Left lung (tissue), 10 donors: Measurements from ENCODE around the gene TTC36. TPM values are rescaled to one million over a fixed set of nuclear protein-coding genes. Genes with fewer than 3 reads are reported as not detected.
A peak's percentile ranks its signal among the peaks of the same experiment; 100 is the strongest.

Experiments used
- ATAC-seq: fragments of 200-7000 bp; cut with Tn5 transposase; one replicate; pipeline ENCODE4 v1.9.1; 2020; ENCODE audit warnings: moderate library complexity
- DNase-seq, 4 donors: peaks; one replicate each; pipeline ENCODE4 v3.0.0-alpha.2; 2013 to 2020
- H3K27ac ChIP-seq, 2 donors: fragments of 200-600 bp; sonication (generic) in 1 of 2; one replicate each; pipeline versions ENCODE4 v1.5.0 to v1.8.0; 2020 to 2021
- H3K27me3 ChIP-seq, 2 donors: fragments of 200-600 bp; sonication (generic) in 1 of 2; one replicate each; pipeline versions ENCODE4 v1.5.0 to v1.8.0; 2020 to 2021
- H3K36me3 ChIP-seq, 2 donors: fragments of 200-600 bp; sonication (generic) in 1 of 2; one replicate each; pipeline versions ENCODE4 v1.5.0 to v1.8.0; 2020 to 2021
- H3K4me1 ChIP-seq, 2 donors: fragments of 200-600 bp; one replicate each; pipeline ENCODE4 v1.8.0; 2021
- H3K4me3 ChIP-seq, 2 donors: fragments of 200-600 bp; sonication (generic) in 1 of 2; one replicate each; pipeline versions ENCODE4 v1.5.0 to v1.8.0; 2020 to 2021; ENCODE audit warnings: mild to moderate bottlenecking in 1 of 2
- H3K9me3 ChIP-seq, 2 donors: fragments of 200-600 bp; sonication (generic) in 1 of 2; one replicate each; pipeline versions ENCODE4 v1.5.0 to v1.8.0; 2020 to 2021
- intact Hi-C, 2 donors: fragments of 100-400 bp; cut with DNase I; formaldehyde crosslinking; loops; one replicate each; pipeline versions ENCODE4 v1.11.2 to v1.14.2; 2022
- polyA plus RNA-seq, 6 donors: library from polyadenylated mRNA; unstranded; fragments of 120-200 nt; gene quantifications; one replicate each; pipeline ENCODE4 v1.2.1, GENCODE V29; 2013; ENCODE audit not compliant: insufficient read length in 6 of 6
- total RNA-seq, 2 donors: library from RNA; stranded (reverse); fragmentation: NEBNext Ultra II Directional; extraction: Animal tissue kit (Norgen Biotek cat#: 25700); gene quantifications; one replicate each; pipeline ENCODE4 v1.2.1, GENCODE V29; 2021
- TF ChIP-seq, protein P1 (sequence below), 2 donors: fragments of 200-600 bp; sonication (generic) in 1 of 2; IDR thresholded peaks; one replicate each; pipeline versions ENCODE4 v1.5.0 to v1.8.0; 2021; ENCODE audit warnings: antibody characterized with exemption in 2 of 2
- donor health status: DM: no; HTN: yes; CAD: no.
- donor health status: DM: no; HTN: no; CAD: no.

The TTC36 gene
- total and polyA plus RNA-seq, 8 donors: 0.73 to 1.3 (median 0.84) TPM; not detected in 1

DNA sequence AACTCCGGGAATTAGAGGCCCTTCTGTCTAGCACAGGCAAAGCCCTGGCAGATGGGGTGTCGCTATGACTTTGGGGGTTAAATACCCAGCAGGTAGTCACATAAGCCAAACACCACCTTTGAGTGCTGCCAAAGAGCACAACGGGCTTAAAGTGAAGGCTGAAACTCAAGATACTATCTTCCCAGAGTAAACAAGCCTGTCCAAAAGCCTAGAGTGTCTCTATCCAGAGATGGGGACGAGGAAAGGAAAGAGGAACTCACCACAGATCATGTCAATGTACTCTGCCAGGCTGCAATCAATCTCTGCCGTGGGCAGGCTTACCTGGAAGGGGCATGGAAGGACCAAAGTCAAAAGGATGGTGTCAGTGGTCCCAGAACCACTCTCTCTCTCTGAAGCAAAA is 18.3 kb downstream of the TTC36 start:
- Histone ChIP-seq H3K27ac (no peak overlapping the region), H3K27me3 (no peaks in the 10 kb centered on the region), H3K4me1 (no peaks in the 10 kb centered on the region), H3K36me3 (peaks cover 0 to 38% of the 10 kb centered on the region in 2 donors), H3K9me3 (no peaks in the 10 kb centered on the region), H3K4me3 (no peak overlapping the region)
- TF ChIP-seq, protein P1, sequence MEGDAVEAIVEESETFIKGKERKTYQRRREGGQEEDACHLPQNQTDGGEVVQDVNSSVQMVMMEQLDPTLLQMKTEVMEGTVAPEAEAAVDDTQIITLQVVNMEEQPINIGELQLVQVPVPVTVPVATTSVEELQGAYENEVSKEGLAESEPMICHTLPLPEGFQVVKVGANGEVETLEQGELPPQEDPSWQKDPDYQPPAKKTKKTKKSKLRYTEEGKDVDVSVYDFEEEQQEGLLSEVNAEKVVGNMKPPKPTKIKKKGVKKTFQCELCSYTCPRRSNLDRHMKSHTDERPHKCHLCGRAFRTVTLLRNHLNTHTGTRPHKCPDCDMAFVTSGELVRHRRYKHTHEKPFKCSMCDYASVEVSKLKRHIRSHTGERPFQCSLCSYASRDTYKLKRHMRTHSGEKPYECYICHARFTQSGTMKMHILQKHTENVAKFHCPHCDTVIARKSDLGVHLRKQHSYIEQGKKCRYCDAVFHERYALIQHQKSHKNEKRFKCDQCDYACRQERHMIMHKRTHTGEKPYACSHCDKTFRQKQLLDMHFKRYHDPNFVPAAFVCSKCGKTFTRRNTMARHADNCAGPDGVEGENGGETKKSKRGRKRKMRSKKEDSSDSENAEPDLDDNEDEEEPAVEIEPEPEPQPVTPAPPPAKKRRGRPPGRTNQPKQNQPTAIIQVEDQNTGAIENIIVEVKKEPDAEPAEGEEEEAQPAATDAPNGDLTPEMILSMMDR (IDR thresholded peaks at IDR 0.05): no peak
- intact Hi-C loops: no loop called here
- DNase-seq: no peak
- ATAC-seq: no peak

DNA sequence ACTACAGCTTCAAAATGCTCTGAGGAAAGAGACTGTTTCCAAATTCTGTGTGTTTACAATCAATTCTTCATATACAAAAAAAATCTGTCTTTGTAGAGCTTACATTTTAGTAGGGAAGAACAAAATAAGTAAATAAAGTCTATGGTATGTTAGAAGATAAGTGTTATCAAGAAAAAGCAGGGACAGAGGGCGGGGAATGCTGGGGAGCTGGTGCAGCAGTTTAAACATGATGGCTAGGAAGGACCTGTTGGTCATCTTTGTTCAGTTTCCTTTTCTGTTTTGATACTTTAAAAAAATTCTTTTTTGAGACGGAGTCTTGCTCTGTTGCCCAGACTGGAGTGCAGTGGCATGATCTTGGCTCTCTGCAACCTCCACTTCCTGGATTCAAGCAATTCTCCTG is 19.9 kb downstream of the TTC36 start:
- peaks cover 0 to 46% of the 10 kb centered on the region in 2 donors for H3K36me3 ChIP-seq
- H3K9me3 ChIP-seq: no peaks in the 10 kb centered on the region
- H3K27ac ChIP-seq: no peak overlapping the region
- H3K4me3 ChIP-seq: no peak overlapping the region
- no peaks in the 10 kb centered on the region for H3K4me1 ChIP-seq
- intact Hi-C loops: no loop called here
- ATAC-seq: no peak
- H3K27me3 ChIP-seq: no peaks in the 10 kb centered on the region
- no peak for DNase-seq
- TF ChIP-seq, protein P1 (IDR thresholded peaks at IDR 0.05): no peak

DNA sequence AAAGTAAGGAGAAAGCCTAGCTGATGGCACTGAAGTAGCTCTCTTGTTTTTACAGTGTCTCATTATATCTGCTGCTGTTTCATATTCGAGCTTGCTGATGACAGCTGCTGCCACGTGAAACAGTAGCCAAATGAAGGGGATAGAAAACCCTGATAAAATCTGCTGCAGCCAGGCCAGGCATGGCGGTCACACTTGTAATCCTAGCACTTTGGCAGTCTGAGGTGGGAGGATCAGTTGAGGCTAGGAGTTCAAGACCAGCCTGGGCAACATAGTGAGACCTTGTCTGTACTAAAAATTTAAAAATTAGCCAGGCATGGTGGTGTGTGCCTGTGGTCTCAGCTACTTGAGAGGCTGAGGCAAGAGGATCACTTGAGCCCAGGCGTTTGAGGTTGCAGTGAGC is 25.1 kb downstream of the TTC36 start:
- no peak for DNase-seq
- no peaks in the 10 kb centered on the region for H3K27me3 ChIP-seq
- TF ChIP-seq, protein P1 (IDR thresholded peaks at IDR 0.05): no peak
- no peak overlapping the region for H3K27ac ChIP-seq
- H3K36me3 ChIP-seq: peaks cover 0 to 68% of the 10 kb centered on the region in 2 donors
- no peaks in the 10 kb centered on the region for H3K4me1 ChIP-seq
- no peak overlapping the region for H3K4me3 ChIP-seq
- intact Hi-C loops: no loop called here
- no peak for ATAC-seq
- H3K9me3 ChIP-seq: no peaks in the 10 kb centered on the region

DNA sequence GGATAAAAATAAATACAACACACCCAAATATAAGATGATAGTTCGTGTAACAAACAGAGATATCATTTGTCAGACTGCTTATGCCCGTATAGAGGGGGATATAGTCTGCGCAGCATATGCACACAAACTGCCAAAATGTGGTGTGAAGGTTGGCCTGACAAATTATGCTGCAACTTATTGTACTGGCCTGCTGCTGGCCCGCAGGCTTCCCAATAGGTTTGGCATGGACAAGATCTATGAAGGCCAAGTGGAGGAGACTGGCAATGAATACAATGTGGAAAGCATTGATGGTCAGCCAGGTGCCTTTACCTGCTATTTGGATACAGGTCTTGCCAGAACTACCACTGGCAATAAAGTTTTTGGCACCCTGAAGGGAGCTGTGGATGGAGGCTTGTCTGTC is 33.5 kb downstream of the TTC36 start:
- ATAC-seq (no peak), DNase-seq (no peak)
- Histone ChIP-seq H3K4me3 (no peak overlapping the region), H3K4me1 (peaks cover 0 to 8% of the 10 kb centered on the region in 2 donors), H3K9me3 (no peaks in the 10 kb centered on the region), H3K27me3 (no peaks in the 10 kb centered on the region), H3K36me3 (peaks cover 0 to 28% of the 10 kb centered on the region in 2 donors), H3K27ac (no peak overlapping the region)
- intact Hi-C loops: no loop called here
- TF ChIP-seq, protein P1 (IDR thresholded peaks at IDR 0.05): no peak

DNA sequence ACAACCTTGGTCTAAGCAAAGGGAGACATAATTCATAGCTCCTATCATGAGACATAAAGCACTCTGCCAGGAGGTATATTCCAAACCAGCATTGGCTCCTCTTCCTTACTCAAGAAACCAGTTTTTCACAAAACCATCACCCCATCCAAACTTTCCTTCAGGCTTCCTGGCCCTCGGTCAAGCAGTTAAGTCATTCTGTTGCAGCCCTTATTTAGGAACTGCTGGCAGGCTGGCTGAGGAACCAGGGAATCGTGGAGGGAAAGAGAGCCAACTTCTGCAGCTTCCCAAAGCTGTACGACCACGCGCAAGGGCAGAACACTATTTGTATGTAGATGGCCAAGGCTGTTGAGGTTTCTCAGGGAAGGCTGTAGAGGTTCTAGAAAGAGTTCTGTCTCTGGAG is 37.8 kb downstream of the TTC36 start:
- TF ChIP-seq, protein P1 (IDR thresholded peaks at IDR 0.05): no peak
- Histone ChIP-seq H3K9me3 (no peaks in the 10 kb centered on the region), H3K4me1 (peaks cover 0 to 11% of the 10 kb centered on the region in 2 donors), H3K36me3 (no peaks in the 10 kb centered on the region), H3K27ac (peak overlapping the region in 1 of 2 donors; percentile 74), H3K27me3 (no peaks in the 10 kb centered on the region), H3K4me3 (peak overlapping the region; percentile 53 to 57)
- peak; percentile 18 for ATAC-seq
- peak in 1 of 4 donors; percentile 43 for DNase-seq
- intact Hi-C loops: no loop called here
